T-helper 22 cell (primary cell): Measurements from ENCODE around the gene C14orf132.

Experiments used
- DNase-seq: peaks from one replicate; pipeline ENCODE4 v3.0.0-alpha.2; 2020; ENCODE audit warnings: low read depth

The C14orf132 gene

DNA sequence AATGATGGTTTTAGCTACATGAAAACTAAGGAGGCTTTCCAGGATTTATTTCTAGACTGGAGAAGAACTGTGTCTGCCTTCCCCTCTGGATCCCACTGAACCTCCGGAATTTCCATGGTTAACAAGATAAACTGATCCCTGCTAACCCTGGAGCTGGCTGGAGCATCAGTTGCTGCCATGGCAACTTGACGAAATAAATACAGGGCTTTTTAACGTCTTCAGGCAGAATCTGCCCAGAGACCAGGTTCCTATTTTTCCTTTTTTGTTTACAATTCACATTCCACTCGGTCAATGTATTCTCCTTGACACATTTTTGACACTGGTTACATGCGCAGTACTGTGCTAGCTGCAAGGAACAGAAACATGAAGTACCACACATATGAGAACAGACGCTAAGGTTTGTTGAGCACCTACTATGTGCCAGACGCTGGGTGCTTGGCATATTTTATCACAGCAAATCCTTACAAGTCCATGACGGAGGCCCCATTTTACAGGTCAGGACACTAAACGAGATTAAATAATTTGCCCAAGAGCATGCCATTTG, 1.7 kb downstream of the C14orf132 start:
- DNase-seq = no peak

- no peak for DNase-seq
These were observed 3.2 kb downstream of the C14orf132 start for GRCh38 chr14:96042248-96042930.

GRCh38 chr14:96046630-96047029, 7.5 kb downstream of the C14orf132 start:
- no peak for DNase-seq

- no peak for DNase-seq
These were observed 7.9 kb downstream of the C14orf132 start for GRCh38 chr14:96047101-96047500.

- DNase-seq = no peak
These were observed 10.8 kb downstream of the C14orf132 start for GRCh38 chr14:96049932-96050331.

GRCh38 chr14:96050482-96050881, 11.3 kb downstream of the C14orf132 start:
- DNase-seq = no peak

DNA sequence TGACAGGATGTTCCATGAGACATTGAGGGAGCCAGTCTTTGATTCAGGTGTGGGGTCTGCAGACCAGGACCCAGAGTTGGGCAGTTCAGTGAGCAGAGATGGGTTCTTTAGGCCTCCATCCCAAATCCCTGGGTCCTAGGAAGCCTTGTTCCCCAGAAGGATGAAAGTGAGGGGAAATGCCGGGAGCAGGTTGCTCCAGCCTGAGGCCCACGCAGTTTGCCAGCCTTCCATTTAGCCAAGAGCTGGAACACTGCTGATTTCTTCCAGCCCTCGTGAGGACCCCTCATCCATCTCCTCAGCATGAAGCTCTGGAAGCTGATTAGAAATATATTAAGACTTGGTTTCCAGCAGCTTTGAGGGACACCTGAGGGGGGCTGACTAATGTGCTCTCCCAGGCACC, 12.1 kb downstream of the C14orf132 start:
- DNase-seq = no peak

- DNase-seq = no peak
These were observed 12.7 kb downstream of the C14orf132 start for GRCh38 chr14:96051642-96052540.

- no peak for DNase-seq
These were observed 13.5 kb downstream of the C14orf132 start for GRCh38 chr14:96052541-96053247.

DNA sequence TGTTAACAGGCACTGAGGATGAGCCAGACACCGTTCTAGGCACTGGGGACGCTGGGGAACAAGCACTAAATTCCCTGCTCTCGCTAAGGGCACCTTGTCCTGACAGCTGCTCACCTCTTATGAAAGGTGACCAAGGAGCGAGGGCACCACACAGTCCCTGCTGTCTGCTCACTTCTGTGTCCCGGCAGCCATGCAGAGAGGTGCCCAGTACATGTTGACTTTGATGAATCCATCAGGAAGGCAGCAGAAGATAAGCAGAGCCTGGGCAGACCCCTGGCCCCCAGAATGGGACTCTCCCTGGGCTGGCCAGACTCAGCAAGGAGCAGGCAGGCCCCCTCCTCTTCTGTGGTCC, 14.1 kb downstream of the C14orf132 start:
- no peak for DNase-seq

- DNase-seq = no peak
These were observed 14.6 kb downstream of the C14orf132 start for GRCh38 chr14:96053600-96054381.

- no peak for DNase-seq
These were observed 15.5 kb downstream of the C14orf132 start for GRCh38 chr14:96054661-96055060.

DNA sequence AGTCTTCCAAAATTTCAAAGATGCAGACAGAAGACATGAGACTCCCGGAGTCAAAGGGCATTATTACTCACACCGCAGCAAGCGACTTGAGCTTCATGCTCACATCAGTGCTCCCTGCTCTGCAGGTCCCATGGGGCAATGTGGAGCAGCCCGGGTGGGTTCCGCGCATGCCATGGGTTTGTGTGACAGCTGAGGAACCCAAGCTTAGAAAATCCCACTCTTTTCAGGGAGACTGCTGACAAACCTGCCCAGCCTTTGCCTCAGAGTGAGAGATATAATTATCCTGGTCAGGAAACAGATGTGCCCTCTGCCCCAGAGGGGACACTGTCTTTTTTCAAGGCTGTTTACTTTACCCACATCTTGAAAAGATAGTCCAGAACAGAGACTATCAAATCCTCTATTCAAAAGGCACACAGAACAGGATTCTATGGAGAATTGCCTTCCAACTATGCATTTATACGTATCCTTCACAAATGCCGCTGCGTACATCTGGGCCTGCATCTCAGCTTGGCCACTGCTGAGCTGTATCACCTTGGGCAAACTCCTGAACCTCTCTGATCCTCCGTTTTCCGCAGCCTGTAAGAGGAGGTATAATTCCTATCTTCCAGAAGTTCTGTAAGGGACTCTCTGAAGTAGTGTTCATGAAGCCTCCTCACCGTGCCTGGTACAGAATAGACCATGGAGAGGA, 16.0 kb downstream of the C14orf132 start:
- no peak for DNase-seq

- DNase-seq = no peak
These were observed 16.8 kb downstream of the C14orf132 start for GRCh38 chr14:96055753-96056508.

- DNase-seq = no peak
These were observed 17.6 kb downstream of the C14orf132 start for GRCh38 chr14:96056509-96057422.

- DNase-seq = no peak
These were observed 18.6 kb downstream of the C14orf132 start for GRCh38 chr14:96057738-96058137.

DNA sequence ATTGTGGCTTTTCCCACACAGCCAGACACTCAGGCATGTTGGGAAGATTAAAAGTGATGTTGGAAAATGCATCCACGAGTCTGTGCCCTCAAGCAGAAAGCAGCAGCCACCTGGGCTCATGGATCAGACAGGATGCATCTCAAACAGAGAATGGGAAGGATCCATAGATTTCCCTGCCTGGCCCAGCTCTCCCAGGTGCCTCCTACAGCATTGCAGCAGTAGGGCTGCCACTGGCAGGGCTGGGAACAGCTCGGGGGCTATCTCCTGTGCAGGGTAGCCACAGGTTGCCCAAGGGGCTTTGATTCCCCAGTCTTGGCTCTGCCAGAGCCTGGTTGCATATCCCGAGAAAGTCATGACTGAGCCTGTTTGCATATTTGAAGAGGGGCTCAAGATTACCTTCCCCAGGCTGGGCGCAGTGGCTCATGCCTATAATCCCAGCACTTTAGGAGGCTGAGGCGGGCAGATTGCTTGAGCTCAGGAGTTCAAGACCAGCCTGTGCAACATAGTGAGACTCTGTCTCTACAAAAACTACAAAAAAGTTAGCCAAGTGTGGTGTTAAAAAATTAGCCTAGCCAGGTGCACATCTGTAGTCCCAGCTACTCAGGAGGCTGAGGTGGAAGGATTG, 19.5 kb downstream of the C14orf132 start:
- no peak for DNase-seq

GRCh38 chr14:96059519-96060135, 20.5 kb downstream of the C14orf132 start:
- DNase-seq = no peak
